Measurements from ENCODE around the gene BICDL1.

The BICDL1 gene

GRCh38 chr12:120102189-120103043 is 113.4 kb downstream of the BICDL1 start:
- no peak for DNase-seq

DNA sequence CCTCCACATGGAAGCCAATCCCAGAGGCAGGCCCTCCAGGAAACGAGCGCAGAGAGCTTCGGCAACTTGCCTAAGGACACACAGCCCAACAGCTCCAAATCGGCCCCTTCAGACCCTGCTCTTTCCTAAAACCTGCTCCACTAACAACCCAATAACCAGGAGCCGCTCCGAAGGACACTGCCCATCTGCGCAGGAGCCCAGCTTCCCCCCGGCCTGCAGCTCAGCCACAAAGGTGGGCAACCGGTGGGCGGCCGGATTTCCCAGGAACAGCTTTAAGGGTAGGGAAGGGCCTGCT is 114.0 kb downstream of the BICDL1 start:
- no peak for DNase-seq

GRCh38 chr12:120103371-120103770 is 114.3 kb downstream of the BICDL1 start:
- no peak for DNase-seq

DNA sequence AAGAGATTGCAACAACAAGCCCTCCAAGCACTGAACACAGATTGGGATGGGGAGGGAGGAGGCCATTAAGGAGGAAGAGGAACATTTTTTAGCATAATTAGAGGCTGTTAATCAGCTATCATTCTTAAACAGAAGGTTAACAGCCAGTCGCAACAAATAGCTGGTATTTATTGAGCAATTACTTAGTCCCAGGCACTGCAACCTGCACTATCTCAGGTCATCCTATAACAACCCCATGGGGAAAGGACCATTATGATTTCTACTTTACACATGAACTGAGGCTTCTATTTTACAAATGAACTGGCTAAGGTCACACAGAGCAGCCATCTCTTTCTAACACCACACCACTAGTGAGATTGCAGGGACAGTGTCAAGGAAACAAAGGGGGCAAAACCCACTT is 117.1 kb downstream of the BICDL1 start:
- no peak for DNase-seq

- no peak for DNase-seq
Measured at GRCh38 chr12:120109570-120110267, 120.7 kb downstream of the BICDL1 start.

- DNase-seq: peak; percentile 78
Measured at GRCh38 chr12:120110550-120111501, 121.8 kb downstream of the BICDL1 start.

- DNase-seq: no peak
Measured at GRCh38 chr12:120115066-120115465, 126.0 kb downstream of the BICDL1 start.

GRCh38 chr12:120115692-120116440 is 126.8 kb downstream of the BICDL1 start:
- peak; percentile 30 for DNase-seq

DNA sequence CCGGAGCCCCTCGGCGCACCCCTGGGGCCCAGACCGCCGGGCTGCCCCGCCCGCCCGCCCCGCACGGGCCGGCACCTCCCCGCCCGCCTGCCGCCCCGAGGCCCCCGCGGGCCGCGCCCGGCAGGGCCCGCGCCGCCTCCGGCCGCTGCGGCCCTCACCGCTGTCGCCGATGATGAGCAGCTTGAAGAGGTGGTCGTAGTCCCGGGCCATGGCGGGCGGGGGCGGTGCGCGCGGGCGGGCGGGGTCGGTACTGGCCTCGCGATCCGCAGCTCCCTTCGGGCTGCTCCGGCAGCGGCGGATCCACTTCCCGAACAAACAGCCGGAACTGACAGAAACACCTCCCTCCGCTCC is 127.4 kb downstream of the BICDL1 start, which contains the start of gene RAB35:
Gene RAB35, minus strand, starts transcription at position 313 of the 351 bp plus-strand sequence. Its CDS starts 103 bp downstream, at position 210.
- DNase-seq: no peak

- DNase-seq: peak; percentile 81
Measured at GRCh38 chr12:120116792-120117651, 128.0 kb downstream of the BICDL1 start.

DNA sequence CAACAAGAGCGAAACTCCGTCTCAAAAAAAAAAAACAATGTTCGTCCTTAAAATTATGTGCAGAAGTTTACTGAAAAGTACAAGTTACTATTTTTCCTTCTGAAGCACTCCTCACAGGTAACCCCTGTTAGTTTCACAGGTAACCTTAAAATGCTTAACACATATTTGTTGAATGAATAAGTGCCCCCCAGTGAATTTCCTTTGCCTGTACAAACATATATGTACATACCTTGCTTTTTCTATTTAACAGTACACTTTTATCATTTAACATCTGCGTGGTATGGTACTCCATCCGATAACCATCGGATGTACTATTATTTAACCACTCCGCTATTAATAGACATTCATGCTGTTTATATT is 128.9 kb downstream of the BICDL1 start:
- no peak for DNase-seq

GRCh38 chr12:120118321-120119061 is 129.5 kb downstream of the BICDL1 start:
- no peak for DNase-seq

GRCh38 chr12:120119271-120119973 is 130.4 kb downstream of the BICDL1 start:
- DNase-seq: no peak

DNA sequence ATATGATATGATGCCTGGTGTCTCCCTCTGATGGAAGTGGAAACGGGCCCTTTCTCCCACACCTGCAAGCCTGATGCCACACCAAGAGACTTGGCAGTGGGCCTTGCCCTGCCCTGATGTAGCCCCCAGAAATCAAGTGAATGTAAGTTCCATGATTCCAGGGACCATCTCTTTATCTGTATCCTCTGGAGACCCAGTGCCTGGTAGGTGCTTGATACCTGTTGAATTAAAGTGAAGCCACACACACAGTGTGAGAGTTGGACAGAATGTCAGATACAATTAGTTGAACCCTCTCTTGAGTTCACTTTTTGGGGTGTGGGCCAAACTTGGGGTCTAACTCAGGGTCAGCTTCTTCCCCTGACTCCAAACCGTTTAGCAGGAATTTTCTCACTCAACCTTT is 132.3 kb downstream of the BICDL1 start:
- no peak for DNase-seq

GRCh38 chr12:120121766-120122293 is 132.8 kb downstream of the BICDL1 start:
- DNase-seq: no peak

DNA sequence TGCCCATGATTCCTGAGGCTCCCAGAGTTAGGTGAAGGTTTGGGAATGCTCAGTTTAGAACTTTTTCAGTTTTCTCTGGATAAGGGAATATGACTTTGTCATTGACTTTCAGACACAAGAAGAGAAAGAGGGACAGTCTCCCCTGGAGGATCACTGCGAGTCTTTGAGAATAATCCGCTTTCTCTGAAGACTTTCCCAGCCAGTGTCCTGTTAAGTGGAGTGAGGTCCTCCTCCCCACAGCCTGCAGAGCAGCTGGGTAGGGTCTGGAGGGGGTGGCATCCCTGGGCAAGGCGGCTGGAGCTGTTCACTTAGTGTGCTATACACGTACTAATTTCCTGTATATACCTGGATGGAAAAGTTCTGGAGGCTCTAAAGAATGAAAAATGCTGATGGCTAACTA is 136.0 kb downstream of the BICDL1 start:
- no peak for DNase-seq

DNA sequence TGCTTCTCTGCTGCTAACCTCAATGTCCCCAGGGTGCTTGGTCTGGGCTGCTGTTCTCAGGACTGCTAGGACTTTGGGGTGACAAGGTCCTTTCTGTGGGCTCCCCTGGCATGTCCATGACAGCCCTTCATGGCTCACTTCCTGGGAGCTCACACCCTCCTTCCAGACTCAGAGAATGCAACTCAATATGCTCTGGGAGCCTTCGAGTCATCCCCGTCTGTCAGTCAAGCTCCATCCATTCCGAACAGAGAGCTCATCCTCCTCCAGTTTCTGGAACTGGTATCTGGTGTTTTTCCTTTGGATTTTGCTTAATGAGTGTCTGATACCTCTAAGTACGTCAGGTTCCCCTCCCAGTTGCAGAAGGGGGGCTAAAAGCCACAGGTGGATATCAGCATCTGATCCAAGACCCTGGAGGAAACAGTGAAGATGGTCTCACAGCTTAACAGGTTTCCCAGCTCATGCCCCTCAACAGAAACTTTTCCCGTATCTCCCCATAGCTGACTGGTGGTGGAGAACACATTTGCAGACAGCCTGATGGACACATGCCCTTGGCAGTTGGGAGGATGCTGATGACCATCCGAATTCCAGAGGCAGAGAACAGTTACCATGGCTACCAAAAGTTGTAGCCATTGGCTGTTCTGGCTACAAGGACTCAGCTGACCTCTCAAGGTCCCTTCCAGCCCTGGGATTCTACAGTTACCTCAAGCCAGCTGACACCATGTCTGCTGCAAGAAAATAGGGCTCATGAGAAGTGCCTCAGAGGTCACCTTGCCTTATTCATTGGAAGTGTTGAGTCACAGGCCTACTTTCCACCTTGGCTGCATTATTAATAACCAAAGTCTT is 137.0 kb downstream of the BICDL1 start:
- DNase-seq: no peak

DNA sequence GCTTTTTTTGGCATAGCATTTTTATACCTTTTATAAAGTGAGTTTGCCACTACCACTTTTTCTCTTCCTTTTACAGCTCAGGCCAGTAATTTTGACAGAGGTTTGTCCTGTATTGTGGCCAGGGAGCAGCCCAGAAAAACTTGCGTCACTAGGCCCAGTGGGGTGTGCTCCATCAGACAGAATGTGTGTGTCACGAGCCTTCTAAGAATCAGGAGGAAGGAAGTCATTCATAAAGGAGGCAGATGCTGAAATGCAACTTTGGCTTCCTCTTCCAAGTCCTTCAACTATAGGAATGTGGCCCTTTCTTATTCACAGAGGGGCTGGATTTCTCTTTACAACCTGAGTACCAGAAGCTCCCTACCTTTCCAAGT is 137.6 kb downstream of the BICDL1 start:
- peak; percentile 9 for DNase-seq

DNA sequence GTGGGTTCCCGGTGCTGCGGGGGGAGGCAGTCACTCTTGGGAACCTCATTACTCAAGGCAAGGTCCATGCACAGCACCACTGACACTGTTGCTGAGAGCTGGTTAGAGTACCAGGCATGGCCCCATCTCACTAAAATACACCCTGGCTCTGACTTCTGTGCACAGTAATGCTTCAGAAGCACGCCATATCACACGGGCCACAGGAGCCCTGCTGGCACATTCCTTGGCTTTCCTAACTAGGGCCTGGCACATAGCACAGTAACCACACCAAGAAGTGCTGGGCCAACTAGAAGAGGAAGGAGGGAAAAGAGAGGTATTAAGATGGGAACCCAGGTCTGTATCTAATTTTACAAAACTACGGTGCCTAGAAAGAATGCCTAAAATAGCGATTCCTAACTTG is 141.0 kb downstream of the BICDL1 start:
- no peak for DNase-seq
